ENCODE results near the gene DCHS1.
"Not testable (repeated sequence)": the region's sequence is repeated elsewhere in the genome, so short reads cannot be mapped to it uniquely, and the experiment has no call there.

The DCHS1 gene, protein sequence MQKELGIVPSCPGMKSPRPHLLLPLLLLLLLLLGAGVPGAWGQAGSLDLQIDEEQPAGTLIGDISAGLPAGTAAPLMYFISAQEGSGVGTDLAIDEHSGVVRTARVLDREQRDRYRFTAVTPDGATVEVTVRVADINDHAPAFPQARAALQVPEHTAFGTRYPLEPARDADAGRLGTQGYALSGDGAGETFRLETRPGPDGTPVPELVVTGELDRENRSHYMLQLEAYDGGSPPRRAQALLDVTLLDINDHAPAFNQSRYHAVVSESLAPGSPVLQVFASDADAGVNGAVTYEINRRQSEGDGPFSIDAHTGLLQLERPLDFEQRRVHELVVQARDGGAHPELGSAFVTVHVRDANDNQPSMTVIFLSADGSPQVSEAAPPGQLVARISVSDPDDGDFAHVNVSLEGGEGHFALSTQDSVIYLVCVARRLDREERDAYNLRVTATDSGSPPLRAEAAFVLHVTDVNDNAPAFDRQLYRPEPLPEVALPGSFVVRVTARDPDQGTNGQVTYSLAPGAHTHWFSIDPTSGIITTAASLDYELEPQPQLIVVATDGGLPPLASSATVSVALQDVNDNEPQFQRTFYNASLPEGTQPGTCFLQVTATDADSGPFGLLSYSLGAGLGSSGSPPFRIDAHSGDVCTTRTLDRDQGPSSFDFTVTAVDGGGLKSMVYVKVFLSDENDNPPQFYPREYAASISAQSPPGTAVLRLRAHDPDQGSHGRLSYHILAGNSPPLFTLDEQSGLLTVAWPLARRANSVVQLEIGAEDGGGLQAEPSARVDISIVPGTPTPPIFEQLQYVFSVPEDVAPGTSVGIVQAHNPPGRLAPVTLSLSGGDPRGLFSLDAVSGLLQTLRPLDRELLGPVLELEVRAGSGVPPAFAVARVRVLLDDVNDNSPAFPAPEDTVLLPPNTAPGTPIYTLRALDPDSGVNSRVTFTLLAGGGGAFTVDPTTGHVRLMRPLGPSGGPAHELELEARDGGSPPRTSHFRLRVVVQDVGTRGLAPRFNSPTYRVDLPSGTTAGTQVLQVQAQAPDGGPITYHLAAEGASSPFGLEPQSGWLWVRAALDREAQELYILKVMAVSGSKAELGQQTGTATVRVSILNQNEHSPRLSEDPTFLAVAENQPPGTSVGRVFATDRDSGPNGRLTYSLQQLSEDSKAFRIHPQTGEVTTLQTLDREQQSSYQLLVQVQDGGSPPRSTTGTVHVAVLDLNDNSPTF (N-terminal part only)

GRCh38 chr11:6655790-6656583 lies at the start of gene DCHS1:
Gene DCHS1, minus strand, starts transcription at chr11:6655809. Its CDS starts 14,196 bp downstream, at chr11:6641613.
- H3K4me1 Mint-ChIP-seq: peaks cover 4% of the 10 kb centered on the region
- ATAC-seq (no peak), DNase-seq (no peak)
- H3K36me3 Mint-ChIP-seq (ENCODE audit: low read depth): no peaks in the 10 kb centered on the region
- no peaks in the 10 kb centered on the region for H3K9me3 Mint-ChIP-seq
- H3K27me3 Mint-ChIP-seq: peaks cover 11% of the 10 kb centered on the region
- peak within 1 kb of the TSS; percentile 52 for H3K4me3 Mint-ChIP-seq
- H3K27ac Mint-ChIP-seq: no peak within 1 kb of the TSS

DNA sequence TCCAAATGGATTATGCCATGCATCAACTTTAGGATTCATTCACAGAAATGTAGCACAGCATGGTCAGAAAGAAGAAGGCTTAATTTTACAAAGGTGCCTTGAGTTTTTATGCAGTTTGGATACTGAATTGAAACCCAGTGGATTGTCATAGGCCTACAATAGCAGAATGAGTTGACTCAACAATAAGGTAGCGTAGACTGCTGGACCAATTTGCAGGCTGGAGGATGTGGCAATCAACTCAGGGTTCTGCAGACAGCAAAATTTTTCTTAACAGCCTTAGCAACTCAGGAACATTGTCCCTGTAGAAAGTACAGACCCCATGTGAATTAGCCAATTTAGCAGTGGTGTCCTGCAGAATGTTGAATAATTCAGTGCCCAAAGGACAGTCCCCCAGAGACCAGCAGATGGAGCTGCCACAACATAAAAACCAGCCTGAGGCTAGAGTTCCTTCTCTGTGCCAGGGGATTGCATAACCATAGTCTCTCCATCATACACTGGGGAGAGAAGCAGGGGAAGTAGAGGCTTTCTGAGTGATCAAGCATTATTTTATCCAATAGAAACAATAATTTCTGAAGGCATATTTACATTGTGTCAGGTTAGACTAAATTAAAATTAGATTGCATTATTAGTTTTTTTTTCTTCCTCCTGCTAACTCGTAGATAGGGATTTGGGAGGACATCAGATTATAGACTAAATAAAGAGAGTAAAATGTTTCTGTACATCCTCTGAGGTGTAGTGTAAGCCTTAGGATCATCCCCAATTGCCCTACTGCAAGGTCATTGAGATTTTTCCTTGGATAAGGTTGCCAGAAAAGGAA lies 47.8 kb upstream of the DCHS1 start:
- Mint-ChIP-seq H3K36me3 (ENCODE audit: low read depth) (no peaks in the 10 kb centered on the region), H3K4me3 (no peak overlapping the region), H3K9me3 (no peaks in the 10 kb centered on the region), H3K27me3 (no peaks in the 10 kb centered on the region), H3K4me1 (peaks cover 6% of the 10 kb centered on the region), H3K27ac (no peak overlapping the region)
- ATAC-seq (peak; percentile 66), DNase-seq (no peak)

DNA sequence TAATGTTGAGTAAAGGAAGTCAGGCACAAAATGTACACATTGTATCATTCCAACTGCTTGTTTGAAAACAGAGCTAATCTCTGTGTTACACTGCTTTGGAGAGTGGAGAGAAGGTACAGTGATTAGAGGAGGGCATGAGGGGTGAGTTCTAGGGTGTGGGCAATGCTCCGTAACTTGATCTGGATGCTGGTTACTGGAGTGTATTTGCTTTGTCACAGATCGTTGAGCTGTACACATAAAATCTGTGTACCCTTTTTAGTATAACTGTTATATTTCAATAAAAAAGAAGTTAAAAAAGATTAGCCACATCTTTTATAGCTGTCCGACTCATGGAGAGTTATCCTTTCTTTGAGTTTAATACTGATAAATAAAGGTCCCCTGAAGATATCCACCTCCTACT lies 46.3 kb upstream of the DCHS1 start:
- not testable (repeated sequence) for H3K4me1 Mint-ChIP-seq; H3K36me3 Mint-ChIP-seq (ENCODE audit: low read depth); ATAC-seq; H3K27me3 Mint-ChIP-seq; DNase-seq; H3K9me3 Mint-ChIP-seq; H3K27ac Mint-ChIP-seq; H3K4me3 Mint-ChIP-seq

- Mint-ChIP-seq H3K9me3 (no peaks in the 10 kb centered on the region), H3K4me1 (peaks cover 38% of the 10 kb centered on the region), H3K27me3 (no peaks in the 10 kb centered on the region), H3K27ac (peak overlapping the region; percentile 70), H3K4me3 (peak overlapping the region; percentile 25), H3K36me3 (ENCODE audit: low read depth) (no peaks in the 10 kb centered on the region)
- ATAC-seq (peak; percentile 87), DNase-seq (no peak)
Observed at GRCh38 chr11:6695377-6695776, 39.8 kb upstream of the DCHS1 start.

GRCh38 chr11:6694229-6694535 lies 38.6 kb upstream of the DCHS1 start:
- H3K4me3 Mint-ChIP-seq: peak overlapping the region; percentile 7

GRCh38 chr11:6693342-6694228 lies 38.0 kb upstream of the DCHS1 start:
- H3K4me3 Mint-ChIP-seq: peak overlapping the region; percentile 7
- H3K27me3 Mint-ChIP-seq: no peaks in the 10 kb centered on the region
- peaks cover 38% of the 10 kb centered on the region for H3K4me1 Mint-ChIP-seq
- no peaks in the 10 kb centered on the region for H3K9me3 Mint-ChIP-seq
- H3K36me3 Mint-ChIP-seq (ENCODE audit: low read depth): no peaks in the 10 kb centered on the region
- peak overlapping the region; percentile 77 for H3K27ac Mint-ChIP-seq
- DNase-seq: peak; percentile 54
- peak; percentile 82 for ATAC-seq

More at GRCh38 chr11:6694229-6694535, 38.6 kb upstream of the DCHS1 start:
- H3K4me1 Mint-ChIP-seq: peaks cover 38% of the 10 kb centered on the region
- no peaks in the 10 kb centered on the region for H3K36me3 Mint-ChIP-seq (ENCODE audit: low read depth)
- peak overlapping the region; percentile 77 for H3K27ac Mint-ChIP-seq
- no peaks in the 10 kb centered on the region for H3K9me3 Mint-ChIP-seq
- ATAC-seq (peak; percentile 1), DNase-seq (no peak)
- H3K27me3 Mint-ChIP-seq: no peaks in the 10 kb centered on the region

- no peak for ATAC-seq
- H3K27me3 Mint-ChIP-seq: no peaks in the 10 kb centered on the region
- no peaks in the 10 kb centered on the region for H3K9me3 Mint-ChIP-seq
- H3K27ac Mint-ChIP-seq: no peak overlapping the region
- H3K4me3 Mint-ChIP-seq: no peak overlapping the region
- DNase-seq: no peak
- peaks cover 43% of the 10 kb centered on the region for H3K4me1 Mint-ChIP-seq
- no peaks in the 10 kb centered on the region for H3K36me3 Mint-ChIP-seq (ENCODE audit: low read depth)
Observed at GRCh38 chr11:6692128-6692527, 36.5 kb upstream of the DCHS1 start.

DNA sequence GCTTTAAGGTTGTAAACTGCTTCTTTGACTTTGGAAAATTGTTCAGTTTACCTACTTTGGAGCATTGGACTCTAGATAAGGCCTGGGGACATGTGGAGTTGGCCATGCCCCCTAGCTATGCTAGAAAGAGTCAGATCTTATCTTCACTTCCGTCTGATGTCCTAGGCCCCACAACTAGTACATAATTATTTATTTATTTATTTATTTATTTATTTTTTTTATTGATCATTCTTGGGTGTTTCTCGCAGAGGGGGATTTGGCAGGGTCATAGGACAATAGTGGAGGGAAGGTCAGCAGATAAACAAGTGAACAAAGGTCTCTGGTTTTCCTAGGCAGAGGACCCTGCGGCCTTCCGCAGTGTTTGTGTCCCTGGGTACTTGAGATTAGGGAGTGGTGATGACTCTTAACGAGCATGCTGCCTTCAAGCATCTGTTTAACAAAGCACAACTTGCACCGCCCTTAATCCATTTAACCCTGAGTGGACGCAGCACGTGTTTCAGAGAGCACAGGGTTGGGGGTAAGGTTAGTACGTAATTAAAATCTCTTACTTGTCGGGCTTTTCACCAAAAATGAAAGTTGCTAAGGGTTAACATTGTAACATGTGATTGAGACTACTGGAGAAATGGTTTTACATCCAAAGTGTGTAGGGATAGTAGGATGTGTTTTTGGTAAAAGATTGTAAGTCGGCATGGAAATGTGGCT lies 35.0 kb upstream of the DCHS1 start:
- not testable (repeated sequence) for H3K27ac Mint-ChIP-seq; DNase-seq; H3K9me3 Mint-ChIP-seq; H3K27me3 Mint-ChIP-seq; H3K36me3 Mint-ChIP-seq (ENCODE audit: low read depth); H3K4me3 Mint-ChIP-seq; ATAC-seq
- peaks cover 34% of the 10 kb centered on the region for H3K4me1 Mint-ChIP-seq

DNA sequence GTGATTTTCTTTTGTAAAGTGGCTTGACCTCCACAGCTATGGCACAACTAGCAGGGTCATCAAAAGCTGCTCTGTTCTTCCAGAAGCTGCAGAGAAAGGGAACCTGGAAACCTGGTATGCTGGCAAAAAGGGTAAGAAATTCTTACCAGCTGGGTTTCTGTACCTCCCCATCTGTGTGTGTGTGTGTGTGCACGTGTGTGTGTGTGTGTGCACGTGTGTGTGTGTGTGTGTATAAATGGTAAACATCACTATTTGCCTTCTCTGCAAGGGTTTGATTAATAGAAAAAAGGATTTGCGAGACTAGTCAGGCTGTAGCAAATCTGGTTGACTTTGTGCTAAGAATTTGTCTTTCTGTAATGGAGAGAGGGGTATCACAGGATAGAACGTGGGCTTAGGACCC lies 32.3 kb upstream of the DCHS1 start:
- Mint-ChIP-seq H3K4me1 (peaks cover 20% of the 10 kb centered on the region), H3K27me3 (peaks cover 4% of the 10 kb centered on the region)

DNA sequence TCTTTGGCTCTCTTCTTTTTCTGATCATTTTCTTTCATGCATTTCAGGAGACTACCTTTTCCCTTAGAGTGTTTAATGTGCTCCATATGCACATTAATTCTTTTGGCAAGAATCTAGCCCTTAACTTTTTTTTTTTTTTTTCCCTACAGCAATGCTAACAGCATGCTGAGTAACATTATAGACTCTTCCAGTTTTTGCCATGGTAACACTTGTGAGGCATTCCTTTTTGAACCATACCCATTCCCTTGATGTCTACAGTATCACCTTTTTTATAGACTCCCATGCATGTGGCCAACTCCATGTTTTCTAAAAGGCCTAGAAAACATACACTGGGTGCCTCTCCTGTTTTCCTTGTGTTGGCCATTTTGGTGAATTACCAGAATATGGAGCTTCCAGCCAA lies 30.4 kb upstream of the DCHS1 start:
- peaks cover 4% of the 10 kb centered on the region for H3K27me3 Mint-ChIP-seq
- DNase-seq (no peak), ATAC-seq (no peak)
- H3K4me1 Mint-ChIP-seq: peaks cover 27% of the 10 kb centered on the region
- no peak overlapping the region for H3K4me3 Mint-ChIP-seq
- no peaks in the 10 kb centered on the region for H3K9me3 Mint-ChIP-seq
- H3K36me3 Mint-ChIP-seq (ENCODE audit: low read depth): peaks cover 22% of the 10 kb centered on the region
- H3K27ac Mint-ChIP-seq: no peak overlapping the region

More for the DNA sequence above, 32.3 kb upstream of the DCHS1 start:
- no peaks in the 10 kb centered on the region for H3K9me3 Mint-ChIP-seq
- DNase-seq (no peak), ATAC-seq (no peak)
- H3K4me3 Mint-ChIP-seq: no peak overlapping the region
- peaks cover 4% of the 10 kb centered on the region for H3K36me3 Mint-ChIP-seq (ENCODE audit: low read depth)
- H3K27ac Mint-ChIP-seq: no peak overlapping the region

DNA sequence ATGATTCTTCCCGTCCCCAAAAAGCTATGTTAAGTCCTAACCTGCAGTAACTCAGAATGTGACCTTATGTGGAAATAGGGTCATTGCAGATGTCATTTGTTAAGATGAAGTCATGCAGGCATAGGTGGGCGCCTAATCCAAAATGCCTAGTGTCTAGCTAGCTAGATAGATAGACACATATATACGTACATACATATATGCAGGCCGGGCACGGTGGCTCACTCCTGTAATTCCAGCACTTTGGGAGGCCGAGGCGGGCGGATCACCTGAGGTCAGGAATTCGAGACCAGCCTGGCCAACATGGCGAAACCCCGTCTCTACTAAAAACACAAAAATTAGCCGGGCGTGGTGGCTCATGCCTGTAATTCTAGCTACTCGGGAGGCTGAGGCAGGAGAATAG lies 28.5 kb upstream of the DCHS1 start:
- not testable (repeated sequence) for H3K27me3 Mint-ChIP-seq, H3K9me3 Mint-ChIP-seq, DNase-seq, ATAC-seq
- Mint-ChIP-seq H3K4me3 (peak overlapping the region; percentile 99), H3K27ac (peak overlapping the region; percentile 100), H3K36me3 (ENCODE audit: low read depth) (peaks cover 38% of the 10 kb centered on the region), H3K4me1 (peaks cover 34% of the 10 kb centered on the region)

Data from activated naive CD8-positive, alpha-beta T cell treated with anti-CD3 and anti-CD28 coated beads, Interleukin-2, amount 50 U/mL, for 24 hours (primary cell).